GM12878 (cell line): ENCODE measurements around the gene RGS14. TPM values are rescaled to one million over a fixed set of nuclear protein-coding genes. Genes with fewer than 3 reads are reported as not detected.

Experiments used
- ATAC-seq: fragments of 200-7000 bp; cut with Tn5 transposase; 3 replicates; pipeline ENCODE4 v1.9.1; 2020; ENCODE audit warnings: mild to moderate bottlenecking, moderate library complexity
- BruUV-seq: library from RNA; stranded (reverse); fragments of 400-500 nt; replicated peaks from 2 replicates; lab custom pipeline; 2021; lab: Mats Ljungman, UMichigan
- CTCF ChIA-PET: fragments of 300-600 bp; sonication (Branson Sonifier 250); formaldehyde crosslinking; extraction: SDS; loops from one replicate; lab custom pipeline; 2021; ENCODE audit warnings: inconsistent platforms; lab: Yijun Ruan, JAX
- POLR2A ChIA-PET: fragments of 350-600 bp; formaldehyde crosslinking; extraction: SDS; loops from one replicate; lab custom pipeline; 2021; ENCODE audit warnings: inconsistent platforms; lab: Charles Lee
- RAD21 ChIA-PET: fragments of 300-600 bp; sonication (Branson Sonifier 250); formaldehyde crosslinking; loops from one replicate; lab custom pipeline; 2023; ENCODE audit warnings: antibody characterized with exemption; ENCODE audit not compliant: unreplicated experiment; lab: Charles Lee
- SMC1A ChIA-PET: fragments of 300-600 bp; sonication (Branson Sonifier 250); formaldehyde crosslinking; loops from one replicate; lab custom pipeline; 2023; ENCODE audit not compliant: unreplicated experiment, uncharacterized antibody; lab: Charles Lee
- DNase-seq: peaks from one replicate; pipeline ENCODE4 v3.0.0-alpha.2; 2011; ENCODE audit warnings: low read depth, low spot score
- FAIRE-seq: peaks from 3 replicates; lab custom pipeline; 2011; peaks lifted over from hg19 to GRCh38; lab: Jason Lieb, UNC
- H2AFZ ChIP-seq: 2 replicates; pipeline ENCODE4 v1.6.0; 2011; ENCODE audit warnings: low read depth, low read length, control low read depth; ENCODE audit not compliant: control insufficient read depth
- H3K27ac ChIP-seq: 2 replicates; pipeline ENCODE4 v1.5.1; 2011; ENCODE audit warnings: control low read depth; ENCODE audit not compliant: control insufficient read depth, insufficient read depth
- H3K27me3 ChIP-seq, 2 experiments: replicated peaks in 1 of 2; 2 replicates each; pipeline versions ENCODE4 v1.6.0 to v1.6.1; 2011; ENCODE audit warnings: low read length in 1 of 2; ENCODE audit not compliant: control insufficient read depth in 2 of 2, insufficient read depth in 2 of 2
- H3K36me3 ChIP-seq, 2 experiments: 2 replicates each; pipeline ENCODE4 v1.5.1; 2011; ENCODE audit warnings: low read length in 1 of 2; ENCODE audit not compliant: control insufficient read depth in 2 of 2, insufficient read depth in 2 of 2
- H3K4me1 ChIP-seq: 2 replicates; pipeline ENCODE4 v1.6.1; 2011; ENCODE audit warnings: mild to moderate bottlenecking, low read length, moderate library complexity, mixed read lengths; ENCODE audit not compliant: control insufficient read depth, insufficient read depth
- H3K4me2 ChIP-seq: 2 replicates; pipeline ENCODE4 v1.6.0; 2011; ENCODE audit warnings: control low read depth; ENCODE audit not compliant: control insufficient read depth, insufficient read depth
- H3K4me3 ChIP-seq: fragments of 200-600 bp; sonication (generic); 2 replicates; pipeline ENCODE4 v1.5.1; 2016
- H3K79me2 ChIP-seq: 2 replicates; pipeline ENCODE4 v1.6.0; 2011; ENCODE audit warnings: low read length; ENCODE audit not compliant: control insufficient read depth, insufficient read depth
- H3K9ac ChIP-seq: 2 replicates; pipeline ENCODE4 v1.8.0; 2011; ENCODE audit warnings: low read length, control low read depth, mixed read lengths; ENCODE audit not compliant: control insufficient read depth, insufficient read depth
- H3K9me3 ChIP-seq: replicated peaks from 3 replicates; pipeline ENCODE4 v1.5.1; 2011; ENCODE audit warnings: mild to moderate bottlenecking, low read length; ENCODE audit not compliant: control insufficient read depth, insufficient read depth
- H4K20me1 ChIP-seq: 2 replicates; pipeline ENCODE4 v1.6.0; 2011; ENCODE audit not compliant: control insufficient read depth, insufficient read depth
- CEBPB ChIP-seq, 2 experiments: fragments of 150-350 bp in 1 of 2; IDR thresholded peaks; 2 replicates each; pipeline ENCODE4 v1.6.1; 2012 to 2014; ENCODE audit warnings: low read depth in 2 of 2, low read length in 2 of 2, borderline replicate concordance in 1 of 2, inconsistent platforms in 1 of 2
- JUNB ChIP-seq: IDR thresholded peaks from 2 replicates; pipeline ENCODE4 v1.6.1; 2016; ENCODE audit warnings: antibody characterized with exemption, mild to moderate bottlenecking
- MEF2A ChIP-seq: IDR thresholded peaks from 2 replicates; pipeline ENCODE4 v1.6.1; 2011; ENCODE audit warnings: low read depth, mild to moderate bottlenecking, low read length, moderate library complexity; ENCODE audit not compliant: insufficient read depth
- MTA2 ChIP-seq: fragments of 450-650 bp; IDR thresholded peaks from 2 replicates; pipeline ENCODE4 v1.6.1; 2016; ENCODE audit warnings: low read depth, mild to moderate bottlenecking, moderate library complexity
- MYC ChIP-seq: IDR thresholded peaks from 2 replicates; pipeline ENCODE4 v1.6.1; 2011; ENCODE audit warnings: mild to moderate bottlenecking, low read length, moderate library complexity, inconsistent platforms; ENCODE audit not compliant: insufficient read depth, insufficient replicate concordance, insufficient read length, severe bottlenecking
- NR2F1 ChIP-seq: fragments of 450-650 bp; conservative IDR thresholded peaks from 2 replicates; pipeline ENCODE4 v1.6.1; 2017; ENCODE audit warnings: mild to moderate bottlenecking
- PAX5 ChIP-seq: IDR thresholded peaks from 2 replicates; pipeline ENCODE4 v1.6.1; 2011; ENCODE audit warnings: low read depth, low read length, borderline replicate concordance
- RCOR1 ChIP-seq: conservative IDR thresholded peaks from 2 replicates; pipeline ENCODE4 v1.6.1; 2012; ENCODE audit warnings: low read depth, low read length, improper control_type of control experiment
- RUNX3 ChIP-seq: IDR thresholded peaks from 2 replicates; pipeline ENCODE4 v1.6.1; 2012; ENCODE audit warnings: low read length, inconsistent platforms
- SUZ12 ChIP-seq: fragments of 200-600 bp; sonication (generic); IDR thresholded peaks from one replicate; pipeline ENCODE4 v1.6.1; 2018; ENCODE audit warnings: antibody characterized with exemption, mild to moderate bottlenecking; ENCODE audit not compliant: unreplicated experiment
- YBX1 ChIP-seq: fragments of 450-650 bp; IDR thresholded peaks from 2 replicates; pipeline ENCODE4 v1.6.1; 2016; ENCODE audit warnings: antibody characterized with exemption
- ZNF217 ChIP-seq: fragments of 450-650 bp; IDR thresholded peaks from 2 replicates; pipeline ENCODE4 v1.6.1; 2017; ENCODE audit warnings: antibody characterized with exemption, mild to moderate bottlenecking
- WGBS: methylation state at CpG from one replicate; pipeline ENCODE4 v1.1.6; 2016; ENCODE audit warnings: low lambda C conversion rate; ENCODE audit not compliant: insufficient replicate concordance, insufficient coverage; ENCODE audit errors: missing lambda C conversion rate; 5-methylcytosine and 5-hydroxymethylcytosine counted together
- in situ Hi-C: fragments of 300-500 bp; cut with MboI; formaldehyde crosslinking; loops from 9 replicates; pipeline ENCODE4 v1.14.3; 2018; ENCODE audit warnings: mixed read lengths
- intact Hi-C: fragments of 100-400 bp; cut with micrococcal nuclease; formaldehyde crosslinking; loops from one replicate; pipeline ENCODE4 v1.14.2; 2022; ENCODE audit not compliant: unreplicated experiment
- polyA plus RNA-seq, 11 experiments: library from polyadenylated mRNA; depleted of rRNA in 4 of 11; unstranded in 6 of 11; stranded (reverse) in 5 of 11; fragments of >200 nt; fragmentation: Nextera tagmentation in 4 of 11; fragmentation: Illumina TruSeq in 1 of 11; extraction: Ambion mirVana in 4 of 11; extraction: Trizol in 1 of 11; gene quantifications; 1 replicate in 1 of 11; 2 replicates in 10 of 11; pipeline versions ENCODE4 v1.2.1 to v1.2.3, GENCODE V29; 2011 to 2016; ENCODE audit warnings: inconsistent platforms in 2 of 11, missing spikeins in 2 of 11, low read depth in 1 of 11
- total RNA-seq, 4 experiments: library from RNA; depleted of rRNA in 3 of 4; stranded (reverse); fragments of >200 nt in 3 of 4; fragmentation: Illumina TruSeq in 1 of 4; extraction: Trizol in 1 of 4; gene quantifications; 2 replicates each; pipeline versions ENCODE4 v1.2.1 to v1.2.3, GENCODE V29; 2013 to 2021
- TF ChIP-seq, protein P1 (sequence below): IDR thresholded peaks from 2 replicates; pipeline ENCODE4 v1.6.1; 2011; ENCODE audit warnings: borderline replicate concordance, low read depth, mild to moderate bottlenecking, moderate library complexity, low read length; ENCODE audit not compliant: insufficient read depth, poor library complexity, severe bottlenecking
- TF ChIP-seq, protein P2 (sequence below): fragments of 450-650 bp; formaldehyde crosslinking; IDR thresholded peaks from 2 replicates; pipeline ENCODE4 v1.5.0; 2022; ENCODE audit warnings: mild to moderate bottlenecking, missing genetic modification characterization
- TF ChIP-seq, protein P3 (sequence below): IDR thresholded peaks from 2 replicates; pipeline ENCODE4 v1.6.1; 2012; ENCODE audit warnings: low read depth, low read length, improper control_type of control experiment

Gene RGS14
- total and polyA plus RNA-seq, 10 of the 15 experiments (the other 5 are each of a cell fraction or from before 2014, with no cell fraction given) = 0.19 to 88.7 (median 54.8) TPM

DNA sequence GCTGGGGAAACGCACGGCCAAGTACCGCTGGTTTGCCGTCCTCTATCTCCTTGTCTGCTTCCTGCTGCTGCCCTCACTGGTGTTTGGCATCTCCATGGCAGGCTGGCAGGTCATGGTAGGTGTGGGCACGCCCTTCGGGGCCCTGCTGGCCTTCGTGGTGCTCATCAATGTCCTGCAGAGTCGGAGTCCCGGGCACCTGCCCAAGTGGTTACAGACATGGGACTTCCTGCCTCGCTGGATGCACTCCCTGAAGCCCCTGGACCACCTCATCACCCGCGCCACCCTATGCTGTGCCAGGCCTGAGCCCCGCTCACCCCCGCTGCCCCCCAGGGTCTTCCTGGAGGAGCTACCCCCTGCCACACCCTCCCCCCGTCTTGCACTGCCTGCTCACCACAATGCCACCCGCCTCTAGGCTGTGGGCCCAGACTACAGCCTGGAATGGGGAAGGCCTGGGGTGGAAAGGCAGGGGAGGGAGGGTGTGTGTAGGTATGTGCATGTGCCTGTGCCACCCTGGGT lies 40.2 kb downstream of the RGS14 start (continued):
- TF ChIP-seq YBX1 (no peak), MEF2A (no peak), RCOR1 (no peak)

DNA sequence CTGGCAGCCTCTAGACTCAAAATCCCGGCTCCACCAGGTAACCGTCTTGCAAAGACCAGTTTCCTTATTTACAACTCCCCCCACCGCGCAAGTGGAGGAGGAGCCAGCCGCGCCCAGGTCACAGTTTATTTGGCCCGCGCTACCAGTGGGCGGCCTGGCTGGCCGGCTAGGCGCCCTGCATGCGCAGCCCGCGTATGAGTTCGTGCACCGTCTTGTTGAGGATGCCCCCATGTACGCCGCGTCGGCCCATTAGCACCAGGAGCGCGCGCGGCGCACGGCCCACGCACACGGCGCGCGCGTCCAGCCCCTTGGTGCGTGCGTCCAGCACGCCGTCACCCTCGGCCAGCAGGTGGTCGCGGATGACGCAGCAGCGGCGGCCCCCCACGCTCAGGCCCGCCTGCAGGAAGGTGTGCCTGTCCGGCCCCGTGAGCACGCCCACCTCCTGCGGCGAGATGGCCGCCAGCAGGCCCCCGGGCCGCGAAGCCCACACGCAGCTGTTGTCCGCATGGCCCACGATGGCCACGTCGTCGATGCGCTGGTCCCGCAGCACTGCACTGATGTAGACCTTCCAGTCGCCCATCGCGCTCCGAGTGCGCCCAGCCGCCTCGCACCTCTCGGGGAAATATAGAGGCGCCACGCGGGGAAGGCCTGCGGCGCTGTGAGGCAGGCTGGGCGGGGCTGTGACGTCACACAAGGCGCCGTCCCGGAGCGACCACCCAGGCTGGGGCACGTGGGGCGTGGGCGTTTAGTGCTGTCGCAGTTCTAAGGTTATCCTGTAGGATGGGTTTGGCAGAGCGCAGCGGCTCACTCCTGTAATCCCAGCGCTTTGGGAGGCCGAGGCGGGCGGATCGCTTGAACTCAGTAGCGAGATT lies 42.5 kb downstream of the RGS14 start, which contains the start of gene PFN3:
PFN3 (minus strand) TSS at position 665 of the 872 bp plus-strand sequence; CDS start at position 580, 85 bp downstream.
- BruUV-seq = no TSS peak

More for the DNA sequence above, 42.5 kb downstream of the RGS14 start, which contains the start of gene PFN3:
- in situ Hi-C loops = loop anchor here (25.0 kb wide), 1 partner anchor 1363 kb away; no protein-coding TSS in a partner anchor
- Histone ChIP-seq H3K9ac (no peak within 1 kb of the TSS), H3K27ac (no peak within 1 kb of the TSS), H3K79me2 (no peaks in the 10 kb centered on the region), H3K4me2 (no peak within 1 kb of the TSS), H3K36me3 (no peaks in the 10 kb centered on the region), H3K4me1 (peaks cover 20% of the 10 kb centered on the region), H4K20me1 (no peaks in the 10 kb centered on the region), H2AFZ (no peak within 1 kb of the TSS), H3K27me3 (no peaks in the 10 kb centered on the region), H3K9me3 (no peaks in the 10 kb centered on the region), H3K4me3 (no peak within 1 kb of the TSS)
- ChIA-PET POLR2A (interaction anchor here (11.0 kb wide), 1 partner anchor 28 kb away, joined by 174 read pairs; the partner anchor contains the start of gene GRK6), SMC1A (interaction anchor here (3.6 to 7.4 kb wide), 5 partner anchors 9 to 81 kb away, joined by 23 to 105 read pairs (median 92); partner anchors contain the start of genes GRK6 and PRR7), RAD21 (interaction anchor here (6.3 kb wide), 1 partner anchor 10 kb away, joined by 120 read pairs; no protein-coding TSS in a partner anchor), CTCF (interaction anchor here (0.7 to 8.3 kb wide), 5 partner anchors 9 to 734 kb away, joined by 3 to 391 read pairs (median 188); partner anchors contain the start of genes GRK6 and PRR7)
- WGBS = 85% methylated on average over 79 of the region's 92 CpGs
- FAIRE-seq (no peak), ATAC-seq (no peak), DNase-seq (no peak)
- intact Hi-C loops = no loop called here
- TF ChIP-seq, protein P1, sequence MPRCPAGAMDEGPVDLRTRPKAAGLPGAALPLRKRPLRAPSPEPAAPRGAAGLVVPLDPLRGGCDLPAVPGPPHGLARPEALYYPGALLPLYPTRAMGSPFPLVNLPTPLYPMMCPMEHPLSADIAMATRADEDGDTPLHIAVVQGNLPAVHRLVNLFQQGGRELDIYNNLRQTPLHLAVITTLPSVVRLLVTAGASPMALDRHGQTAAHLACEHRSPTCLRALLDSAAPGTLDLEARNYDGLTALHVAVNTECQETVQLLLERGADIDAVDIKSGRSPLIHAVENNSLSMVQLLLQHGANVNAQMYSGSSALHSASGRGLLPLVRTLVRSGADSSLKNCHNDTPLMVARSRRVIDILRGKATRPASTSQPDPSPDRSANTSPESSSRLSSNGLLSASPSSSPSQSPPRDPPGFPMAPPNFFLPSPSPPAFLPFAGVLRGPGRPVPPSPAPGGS = no peak
- TF ChIP-seq ZNF217 (no peak), SUZ12 (no peak), CEBPB (IDR thresholded peaks at IDR 0.05; ENCODE audit: borderline replicate concordance in 1 of 2, low read depth in 2 of 2, low read length in 2 of 2) (no peak), RUNX3 (no peak), MTA2 (no peak), MYC (no peak), NR2F1 (no peak), PAX5 (no peak), JUNB (no peak)
- TF ChIP-seq, protein P2, sequence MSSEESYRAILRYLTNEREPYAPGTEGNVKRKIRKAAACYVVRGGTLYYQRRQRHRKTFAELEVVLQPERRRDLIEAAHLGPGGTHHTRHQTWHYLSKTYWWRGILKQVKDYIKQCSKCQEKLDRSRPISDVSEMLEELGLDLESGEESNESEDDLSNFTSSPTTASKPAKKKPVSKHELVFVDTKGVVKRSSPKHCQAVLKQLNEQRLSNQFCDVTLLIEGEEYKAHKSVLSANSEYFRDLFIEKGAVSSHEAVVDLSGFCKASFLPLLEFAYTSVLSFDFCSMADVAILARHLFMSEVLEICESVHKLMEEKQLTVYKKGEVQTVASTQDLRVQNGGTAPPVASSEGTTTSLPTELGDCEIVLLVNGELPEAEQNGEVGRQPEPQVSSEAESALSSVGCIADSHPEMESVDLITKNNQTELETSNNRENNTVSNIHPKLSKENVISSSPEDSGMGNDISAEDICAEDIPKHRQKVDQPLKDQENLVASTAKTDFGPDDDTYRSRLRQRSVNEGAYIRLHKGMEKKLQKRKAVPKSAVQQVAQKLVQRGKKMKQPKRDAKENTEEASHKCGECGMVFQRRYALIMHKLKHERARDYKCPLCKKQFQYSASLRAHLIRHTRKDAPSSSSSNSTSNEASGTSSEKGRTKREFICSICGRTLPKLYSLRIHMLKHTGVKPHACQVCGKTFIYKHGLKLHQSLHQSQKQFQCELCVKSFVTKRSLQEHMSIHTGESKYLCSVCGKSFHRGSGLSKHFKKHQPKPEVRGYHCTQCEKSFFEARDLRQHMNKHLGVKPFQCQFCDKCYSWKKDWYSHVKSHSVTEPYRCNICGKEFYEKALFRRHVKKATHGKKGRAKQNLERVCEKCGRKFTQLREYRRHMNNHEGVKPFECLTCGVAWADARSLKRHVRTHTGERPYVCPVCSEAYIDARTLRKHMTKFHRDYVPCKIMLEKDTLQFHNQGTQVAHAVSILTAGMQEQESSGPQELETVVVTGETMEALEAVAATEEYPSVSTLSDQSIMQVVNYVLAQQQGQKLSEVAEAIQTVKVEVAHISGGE (CRISPR knock-in tag) = no peak
- TF ChIP-seq, protein P3, sequence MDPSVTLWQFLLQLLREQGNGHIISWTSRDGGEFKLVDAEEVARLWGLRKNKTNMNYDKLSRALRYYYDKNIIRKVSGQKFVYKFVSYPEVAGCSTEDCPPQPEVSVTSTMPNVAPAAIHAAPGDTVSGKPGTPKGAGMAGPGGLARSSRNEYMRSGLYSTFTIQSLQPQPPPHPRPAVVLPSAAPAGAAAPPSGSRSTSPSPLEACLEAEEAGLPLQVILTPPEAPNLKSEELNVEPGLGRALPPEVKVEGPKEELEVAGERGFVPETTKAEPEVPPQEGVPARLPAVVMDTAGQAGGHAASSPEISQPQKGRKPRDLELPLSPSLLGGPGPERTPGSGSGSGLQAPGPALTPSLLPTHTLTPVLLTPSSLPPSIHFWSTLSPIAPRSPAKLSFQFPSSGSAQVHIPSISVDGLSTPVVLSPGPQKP = no peak
